ENCODE data around the gene TST.

The TST gene

DNA sequence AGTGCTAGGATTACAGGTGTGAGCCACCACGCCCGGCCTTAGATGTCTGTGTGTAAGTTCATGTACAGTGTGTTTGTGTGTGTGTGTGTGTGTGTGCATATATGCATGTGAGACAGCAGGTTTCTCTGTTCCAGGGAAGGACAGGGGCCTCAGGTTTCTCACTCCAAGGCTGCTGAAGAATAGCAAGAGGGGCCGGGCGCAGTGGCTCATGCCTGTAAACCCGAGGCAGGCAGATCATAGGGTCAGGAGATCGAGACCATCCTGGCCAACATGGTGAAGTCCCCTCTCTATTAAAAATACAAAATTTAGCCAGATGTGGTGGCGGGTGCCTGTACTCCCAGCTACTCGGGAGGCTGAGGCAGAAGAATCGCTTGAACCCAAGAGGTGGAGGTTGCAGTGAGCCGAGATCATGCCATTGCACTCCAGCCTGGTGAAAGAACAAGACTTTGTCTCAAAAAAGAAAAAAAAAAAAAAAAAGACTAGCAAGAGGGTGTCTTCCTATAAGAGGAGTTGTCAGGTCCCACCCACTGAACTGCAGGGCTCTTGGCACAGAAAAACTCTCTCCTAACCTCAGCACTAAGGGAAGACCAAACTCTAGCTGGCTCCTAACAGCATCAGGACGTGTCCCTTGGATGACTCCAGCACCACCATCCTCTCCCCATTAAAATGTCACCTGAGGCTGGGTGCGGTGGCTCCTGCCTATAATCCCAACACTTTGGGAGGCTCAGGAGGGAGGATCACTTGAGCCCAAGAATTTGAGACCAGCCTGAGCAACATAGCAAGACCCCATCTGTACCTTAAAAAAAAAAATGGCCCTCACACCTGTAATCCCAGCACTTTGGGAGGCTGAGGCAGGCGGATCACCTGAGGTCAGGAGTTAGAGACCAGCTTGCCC, 40.0 kb downstream of the TST start:
- TF ChIP-seq, protein P1, sequence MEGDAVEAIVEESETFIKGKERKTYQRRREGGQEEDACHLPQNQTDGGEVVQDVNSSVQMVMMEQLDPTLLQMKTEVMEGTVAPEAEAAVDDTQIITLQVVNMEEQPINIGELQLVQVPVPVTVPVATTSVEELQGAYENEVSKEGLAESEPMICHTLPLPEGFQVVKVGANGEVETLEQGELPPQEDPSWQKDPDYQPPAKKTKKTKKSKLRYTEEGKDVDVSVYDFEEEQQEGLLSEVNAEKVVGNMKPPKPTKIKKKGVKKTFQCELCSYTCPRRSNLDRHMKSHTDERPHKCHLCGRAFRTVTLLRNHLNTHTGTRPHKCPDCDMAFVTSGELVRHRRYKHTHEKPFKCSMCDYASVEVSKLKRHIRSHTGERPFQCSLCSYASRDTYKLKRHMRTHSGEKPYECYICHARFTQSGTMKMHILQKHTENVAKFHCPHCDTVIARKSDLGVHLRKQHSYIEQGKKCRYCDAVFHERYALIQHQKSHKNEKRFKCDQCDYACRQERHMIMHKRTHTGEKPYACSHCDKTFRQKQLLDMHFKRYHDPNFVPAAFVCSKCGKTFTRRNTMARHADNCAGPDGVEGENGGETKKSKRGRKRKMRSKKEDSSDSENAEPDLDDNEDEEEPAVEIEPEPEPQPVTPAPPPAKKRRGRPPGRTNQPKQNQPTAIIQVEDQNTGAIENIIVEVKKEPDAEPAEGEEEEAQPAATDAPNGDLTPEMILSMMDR (IDR thresholded peaks at IDR 0.05; ENCODE audit: insufficient read depth, low read length, poor library complexity, severe bottlenecking), result no peak

DNA sequence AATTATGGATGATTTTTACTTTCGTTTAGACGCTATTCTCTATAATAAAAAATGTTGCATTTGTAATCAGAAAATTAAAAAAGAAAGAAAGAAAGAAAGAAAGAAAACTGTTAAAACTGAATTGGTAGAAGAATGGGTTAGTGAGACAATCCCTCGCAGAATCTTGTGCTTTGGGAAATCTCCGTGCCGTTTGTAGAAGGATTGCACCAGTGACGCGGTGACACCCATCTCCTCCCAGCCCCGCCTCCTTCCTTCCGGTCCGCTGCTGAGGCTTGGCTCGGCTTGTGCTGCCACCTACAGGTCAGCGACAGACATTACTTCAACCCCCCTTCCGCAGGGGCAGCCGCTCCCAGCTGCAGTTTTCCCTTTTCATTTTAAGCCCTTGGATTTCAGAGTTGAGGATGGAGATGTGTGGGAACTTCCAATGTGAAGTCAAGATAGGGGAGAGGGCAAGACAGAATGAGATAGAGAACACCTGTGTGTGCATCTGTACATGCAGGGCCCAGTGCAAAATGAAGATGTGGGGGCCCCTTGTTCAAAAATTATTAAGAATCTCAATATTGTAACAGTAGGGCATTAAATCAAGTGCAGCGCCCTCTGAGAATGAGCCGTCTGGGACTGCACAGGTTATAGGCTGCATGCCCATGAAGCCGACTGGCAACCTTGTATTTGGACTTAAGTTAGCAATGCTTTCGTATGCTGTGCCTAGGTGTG, 41.1 kb downstream of the TST start:
- peak; percentile 76 for DNase-seq (ENCODE audit: extremely low read depth, insufficient read length)
- TF ChIP-seq, protein P1 (IDR thresholded peaks at IDR 0.05; ENCODE audit: insufficient read depth, low read length, poor library complexity, severe bottlenecking), result peak; percentile 78
- Histone ChIP-seq H3K27me3 (replicated peaks; ENCODE audit: control insufficient read depth, insufficient read depth, low read length) (no peaks in the 10 kb centered on the region), H3K36me3 (ENCODE audit: control insufficient read depth, insufficient read depth, low read length) (no peaks in the 10 kb centered on the region), H3K4me3 (replicated peaks; ENCODE audit: low read depth, low read length) (peak overlapping the region; percentile 57)

More for the DNA sequence above, 40.0 kb downstream of the TST start:
- H3K27me3 ChIP-seq (replicated peaks; ENCODE audit: control insufficient read depth, insufficient read depth, low read length), result no peaks in the 10 kb centered on the region
- H3K36me3 ChIP-seq (ENCODE audit: control insufficient read depth, insufficient read depth, low read length), result no peaks in the 10 kb centered on the region
- no peak overlapping the region for H3K4me3 ChIP-seq (replicated peaks; ENCODE audit: low read depth, low read length)
- no peak for DNase-seq (ENCODE audit: extremely low read depth, insufficient read length)

DNA sequence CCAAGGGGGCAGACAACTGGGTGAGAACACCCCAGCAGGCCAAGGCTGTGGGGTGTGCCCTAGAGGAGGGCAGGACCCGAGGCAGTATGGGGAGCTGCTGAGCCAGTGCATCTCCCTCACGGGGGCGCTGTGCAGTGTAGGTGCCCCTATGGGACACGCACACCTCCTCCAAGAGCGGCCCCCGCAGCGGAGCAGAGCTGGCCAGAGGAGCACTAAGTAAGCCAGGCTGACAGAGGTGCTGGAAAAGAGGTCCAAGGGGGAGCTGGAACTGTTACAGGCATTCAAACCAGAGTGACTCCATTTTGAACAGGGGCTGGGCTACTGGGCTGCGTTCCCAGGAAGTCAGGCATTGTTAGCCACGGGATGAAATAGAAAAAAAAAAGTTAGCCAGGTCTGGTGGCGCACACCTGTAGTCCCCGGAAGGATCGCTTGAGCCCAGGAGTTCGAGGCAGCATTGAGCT, 41.8 kb downstream of the TST start:
- peak; percentile 72 for DNase-seq (ENCODE audit: extremely low read depth, insufficient read length)
- H3K4me3 ChIP-seq (replicated peaks; ENCODE audit: low read depth, low read length), result peak overlapping the region; percentile 57
- no peaks in the 10 kb centered on the region for H3K27me3 ChIP-seq (replicated peaks; ENCODE audit: control insufficient read depth, insufficient read depth, low read length)
- TF ChIP-seq, protein P1 (IDR thresholded peaks at IDR 0.05; ENCODE audit: insufficient read depth, low read length, poor library complexity, severe bottlenecking), result peak; percentile 84
- H3K36me3 ChIP-seq (ENCODE audit: control insufficient read depth, insufficient read depth, low read length), result no peaks in the 10 kb centered on the region

DNA sequence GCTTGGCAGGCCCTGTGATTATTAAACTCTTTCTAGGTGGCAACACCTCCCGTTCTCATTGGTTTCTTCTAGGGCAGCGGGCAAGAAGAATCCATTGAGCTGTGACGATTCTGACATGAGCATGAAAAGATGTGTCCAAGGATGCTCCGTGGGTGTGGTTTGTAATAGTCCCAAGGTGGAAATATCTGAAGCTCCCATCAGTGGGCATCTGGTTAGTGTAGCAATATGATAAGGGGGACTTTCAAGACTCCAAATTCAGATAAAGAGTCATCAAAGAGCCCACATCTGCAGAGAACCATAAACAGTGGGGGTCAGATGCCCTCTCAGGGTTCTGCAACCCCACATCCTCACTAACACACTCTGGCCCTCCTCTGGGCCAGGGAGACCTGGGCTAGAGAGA, 42.6 kb downstream of the TST start:
- DNase-seq (ENCODE audit: extremely low read depth, insufficient read length), result no peak
- TF ChIP-seq, protein P1 (IDR thresholded peaks at IDR 0.05; ENCODE audit: insufficient read depth, low read length, poor library complexity, severe bottlenecking), result no peak
- H3K27me3 ChIP-seq (replicated peaks; ENCODE audit: control insufficient read depth, insufficient read depth, low read length), result no peaks in the 10 kb centered on the region
- no peak overlapping the region for H3K4me3 ChIP-seq (replicated peaks; ENCODE audit: low read depth, low read length)
- no peaks in the 10 kb centered on the region for H3K36me3 ChIP-seq (ENCODE audit: control insufficient read depth, insufficient read depth, low read length)

DNA sequence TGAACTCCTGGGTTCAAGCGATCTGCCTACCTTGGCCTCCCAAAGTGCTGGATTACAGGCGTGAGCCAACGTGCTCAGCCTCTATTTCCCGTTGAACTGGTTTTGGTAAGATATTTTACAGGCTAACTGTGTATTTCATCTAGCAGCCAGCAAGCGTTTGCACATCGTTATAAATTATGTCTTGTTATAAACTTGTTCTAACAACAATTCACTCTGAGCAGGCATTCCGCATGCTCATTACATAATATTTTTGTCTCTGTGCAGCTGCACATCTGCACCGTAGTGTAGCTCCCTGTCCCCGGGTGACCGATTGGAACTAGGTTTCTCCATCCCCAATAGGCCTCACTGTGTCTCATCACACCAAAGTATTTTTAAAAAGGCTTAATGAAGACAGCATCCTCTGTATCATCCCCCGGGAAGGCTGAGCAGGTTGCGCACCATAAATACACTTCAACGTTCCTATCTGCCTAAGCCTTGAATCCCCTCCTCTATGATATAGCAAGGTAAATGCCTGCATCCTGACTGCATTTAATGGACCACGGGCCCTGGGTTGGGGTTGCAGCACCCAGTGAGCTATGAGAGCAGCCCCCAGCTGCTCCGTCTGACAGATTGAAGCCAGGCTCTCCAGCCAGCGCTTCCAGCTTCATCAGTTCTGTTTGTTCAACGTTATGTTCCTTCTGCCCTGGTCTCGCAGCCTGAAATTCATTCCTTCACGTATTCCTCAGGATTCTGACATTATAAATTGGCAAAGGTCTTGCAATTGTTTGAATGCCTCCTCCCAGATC, 47.7 kb downstream of the TST start:
- Histone ChIP-seq H3K4me3 (replicated peaks; ENCODE audit: low read depth, low read length) (no peak overlapping the region), H3K36me3 (ENCODE audit: control insufficient read depth, insufficient read depth, low read length) (no peaks in the 10 kb centered on the region), H3K27me3 (replicated peaks; ENCODE audit: control insufficient read depth, insufficient read depth, low read length) (no peaks in the 10 kb centered on the region)
- TF ChIP-seq, protein P1 (IDR thresholded peaks at IDR 0.05; ENCODE audit: insufficient read depth, low read length, poor library complexity, severe bottlenecking), result no peak
- DNase-seq (ENCODE audit: extremely low read depth, insufficient read length), result no peak
